Spleen (tissue), 7 donors: ENCODE data around the gene TMEM100.

Experiments
- POLR2A ChIP-seq, 3 donors: fragments of 450-650 bp; IDR thresholded peaks; one replicate each; pipeline ENCODE4 v1.5.1; 2017; ENCODE audit warnings: antibody characterized with exemption in 3 of 3, mild to moderate bottlenecking in 1 of 3
- POLR2AphosphoS5 ChIP-seq, 3 donors: sonication (generic); formaldehyde crosslinking; IDR thresholded peaks; one replicate each; pipeline ENCODE4 v1.5.1; 2017; ENCODE audit warnings: antibody characterized with exemption in 3 of 3
- TF ChIP-seq, protein P1 (sequence below), 11 experiments: fragments of 200-600 bp in 7 of 11; fragments of 450-650 bp in 4 of 11; sonication (generic) in 4 of 11; IDR thresholded peaks in 8 of 11; conservative IDR thresholded peaks in 3 of 11; 1 replicate in 7 of 11; 2 replicates in 4 of 11; pipeline versions ENCODE4 v1.4.0 to v1.8.0; 2016 to 2021; ENCODE audit warnings: antibody characterized with exemption in 11 of 11, inconsistent platforms in 4 of 11, mild to moderate bottlenecking in 1 of 11
- donor health status: DM: no; HTN: no; CAD: no; lungs with moderate emphysema.
- donor health status: DM: no; HTN: no; CAD: no.
- donor health status: DM: no; HTN: no; CAD: no.

DNA sequence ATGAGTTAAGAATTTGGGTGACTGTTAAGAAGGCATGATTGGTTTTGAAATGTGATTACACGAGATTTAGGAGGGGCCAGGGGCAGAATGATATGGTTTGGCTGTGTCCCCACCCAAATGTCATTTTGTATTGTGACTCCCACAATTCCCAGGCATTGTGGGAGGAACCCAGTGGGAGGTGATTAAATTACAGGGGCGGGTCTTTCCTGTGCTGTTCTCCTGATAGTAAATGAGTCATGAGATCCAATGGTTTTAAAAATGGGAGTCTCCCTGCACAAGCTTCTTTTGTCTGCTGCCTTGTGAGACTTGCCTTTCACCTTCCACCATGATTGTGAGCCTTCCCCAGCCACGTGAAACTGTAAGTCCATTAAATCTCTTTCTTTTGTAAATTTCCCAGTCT is 34.6 kb downstream of the TMEM100 start:
- TF ChIP-seq, protein P1, sequence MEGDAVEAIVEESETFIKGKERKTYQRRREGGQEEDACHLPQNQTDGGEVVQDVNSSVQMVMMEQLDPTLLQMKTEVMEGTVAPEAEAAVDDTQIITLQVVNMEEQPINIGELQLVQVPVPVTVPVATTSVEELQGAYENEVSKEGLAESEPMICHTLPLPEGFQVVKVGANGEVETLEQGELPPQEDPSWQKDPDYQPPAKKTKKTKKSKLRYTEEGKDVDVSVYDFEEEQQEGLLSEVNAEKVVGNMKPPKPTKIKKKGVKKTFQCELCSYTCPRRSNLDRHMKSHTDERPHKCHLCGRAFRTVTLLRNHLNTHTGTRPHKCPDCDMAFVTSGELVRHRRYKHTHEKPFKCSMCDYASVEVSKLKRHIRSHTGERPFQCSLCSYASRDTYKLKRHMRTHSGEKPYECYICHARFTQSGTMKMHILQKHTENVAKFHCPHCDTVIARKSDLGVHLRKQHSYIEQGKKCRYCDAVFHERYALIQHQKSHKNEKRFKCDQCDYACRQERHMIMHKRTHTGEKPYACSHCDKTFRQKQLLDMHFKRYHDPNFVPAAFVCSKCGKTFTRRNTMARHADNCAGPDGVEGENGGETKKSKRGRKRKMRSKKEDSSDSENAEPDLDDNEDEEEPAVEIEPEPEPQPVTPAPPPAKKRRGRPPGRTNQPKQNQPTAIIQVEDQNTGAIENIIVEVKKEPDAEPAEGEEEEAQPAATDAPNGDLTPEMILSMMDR (IDR thresholded peaks at IDR 0.05 in 8 of 11, conservative IDR thresholded peaks at IDR 0.05 in 3 of 11) = no peak
- TF ChIP-seq POLR2A (IDR thresholded peaks at IDR 0.05) (no peak), POLR2AphosphoS5 (IDR thresholded peaks at IDR 0.05) (no peak)
